ENCODE data around the gene IGSF6. TPM values are rescaled to one million over a fixed set of nuclear protein-coding genes. Genes with fewer than 3 reads are reported as not detected.

The IGSF6 gene
- total and polyA plus RNA-seq, 2 of the 13 experiments (the other 11 are each of a cell fraction or from before 2014, with no cell fraction given): not detected

- H3K27ac ChIP-seq (ENCODE audit: extremely low read length, insufficient read depth, low read length): no peak overlapping the region
- no peak overlapping the region for H3K9ac ChIP-seq (ENCODE audit: insufficient read depth, low read depth, low read length)
- in situ Hi-C loops (cut with HindIII; ENCODE audit: extremely low pct_ligation_motif_present, low pct_unique_long_range_greater_than_20kb): no loop called here
- WGBS (ENCODE audit: low lambda C conversion rate): 99% methylated on average over 4 of the region's 4 CpGs
- no peak for FAIRE-seq
- H3K27me3 ChIP-seq (ENCODE audit: control insufficient read depth in 1 of 2, insufficient read depth in 2 of 2, low read length in 2 of 2): no peaks in the 10 kb centered on the region
- intact Hi-C loops (cut with micrococcal nuclease; ENCODE audit: unreplicated experiment): no loop called here
- no peaks in the 10 kb centered on the region for H4K20me1 ChIP-seq (ENCODE audit: insufficient read depth, low read length)
- H3K36me3 ChIP-seq (replicated peaks in 1 of 2; ENCODE audit: control insufficient read depth in 1 of 2, insufficient read depth in 2 of 2, low read length in 2 of 2): peaks cover 0 to 9% of the 10 kb centered on the region in 2 experiments; a peak in 4 of 5 replicates
- DNase-seq (ENCODE audit: low spot score): no peak
- ATAC-seq: no peak
- BruUV-seq (replicated peaks): no TSS peak
- H3K4me3 ChIP-seq (replicated peaks in 1 of 3; ENCODE audit: insufficient read depth in 1 of 3, low read depth in 2 of 3, low read length in 3 of 3): no peak overlapping the region
- ChIA-PET CTCF (ENCODE audit: low intra/inter-chr PET ratio, low total read pairs) (no interaction called here), POLR2A (no interaction called here)
- H2AFZ ChIP-seq (ENCODE audit: low read length): no peak overlapping the region
- H3K9me3 ChIP-seq (ENCODE audit: low read length): no peaks in the 10 kb centered on the region
- peaks cover 30% of the 10 kb centered on the region for H3K4me1 ChIP-seq (ENCODE audit: insufficient read depth, low read length)
- no peak overlapping the region for H3K4me2 ChIP-seq (ENCODE audit: low read depth, low read length)
- peaks cover 70% of the 10 kb centered on the region for H3K79me2 ChIP-seq (ENCODE audit: insufficient read depth, low read length)
- TF ChIP-seq ZMAT5 (CRISPR knock-in tag; IDR thresholded peaks at IDR 0.05; ENCODE audit: borderline replicate concordance, low read depth) (no peak), GATA4 (IDR thresholded peaks at IDR 0.05; ENCODE audit: borderline replicate concordance, low read depth) (no peak), ZNF503 (CRISPR knock-in tag; IDR thresholded peaks at IDR 0.05) (no peak), ZNF275 (CRISPR knock-in tag; IDR thresholded peaks at IDR 0.05; ENCODE audit: borderline replicate concordance) (no peak), ZBTB40 (IDR thresholded peaks at IDR 0.05) (no peak), ZBTB40 (CRISPR knock-in tag; IDR thresholded peaks at IDR 0.05) (no peak), ZNF83 (CRISPR knock-in tag; IDR thresholded peaks at IDR 0.05; ENCODE audit: borderline replicate concordance) (no peak), SIX4 (CRISPR knock-in tag; IDR thresholded peaks at IDR 0.05) (no peak), JUN (CRISPR knock-in tag; IDR thresholded peaks at IDR 0.05) (no peak), HNRNPH1 (optimal IDR thresholded peaks at IDR 0.05; ENCODE audit: low read depth, low read length) (no peak), ZFP82 (CRISPR knock-in tag; IDR thresholded peaks at IDR 0.05; ENCODE audit: borderline replicate concordance) (no peak), DR1 (CRISPR knock-in tag; IDR thresholded peaks at IDR 0.05) (no peak), MTF1 (CRISPR knock-in tag; IDR thresholded peaks at IDR 0.05) (no peak), POLR2AphosphoS5 (IDR thresholded peaks at IDR 0.05; ENCODE audit: low read depth, low read length) (no peak)
Observed at GRCh38 chr16:21613361-21613760, 39.0 kb downstream of the IGSF6 start.
